Measurements from ENCODE around the gene ABCC10. TPM values are rescaled to one million over a fixed set of nuclear protein-coding genes. Genes with fewer than 3 reads are reported as not detected.
"Not testable (repeated sequence)": the region's sequence is repeated elsewhere in the genome, so short reads cannot be mapped to it uniquely, and the experiment has no call there.

Gene ABCC10, protein sequence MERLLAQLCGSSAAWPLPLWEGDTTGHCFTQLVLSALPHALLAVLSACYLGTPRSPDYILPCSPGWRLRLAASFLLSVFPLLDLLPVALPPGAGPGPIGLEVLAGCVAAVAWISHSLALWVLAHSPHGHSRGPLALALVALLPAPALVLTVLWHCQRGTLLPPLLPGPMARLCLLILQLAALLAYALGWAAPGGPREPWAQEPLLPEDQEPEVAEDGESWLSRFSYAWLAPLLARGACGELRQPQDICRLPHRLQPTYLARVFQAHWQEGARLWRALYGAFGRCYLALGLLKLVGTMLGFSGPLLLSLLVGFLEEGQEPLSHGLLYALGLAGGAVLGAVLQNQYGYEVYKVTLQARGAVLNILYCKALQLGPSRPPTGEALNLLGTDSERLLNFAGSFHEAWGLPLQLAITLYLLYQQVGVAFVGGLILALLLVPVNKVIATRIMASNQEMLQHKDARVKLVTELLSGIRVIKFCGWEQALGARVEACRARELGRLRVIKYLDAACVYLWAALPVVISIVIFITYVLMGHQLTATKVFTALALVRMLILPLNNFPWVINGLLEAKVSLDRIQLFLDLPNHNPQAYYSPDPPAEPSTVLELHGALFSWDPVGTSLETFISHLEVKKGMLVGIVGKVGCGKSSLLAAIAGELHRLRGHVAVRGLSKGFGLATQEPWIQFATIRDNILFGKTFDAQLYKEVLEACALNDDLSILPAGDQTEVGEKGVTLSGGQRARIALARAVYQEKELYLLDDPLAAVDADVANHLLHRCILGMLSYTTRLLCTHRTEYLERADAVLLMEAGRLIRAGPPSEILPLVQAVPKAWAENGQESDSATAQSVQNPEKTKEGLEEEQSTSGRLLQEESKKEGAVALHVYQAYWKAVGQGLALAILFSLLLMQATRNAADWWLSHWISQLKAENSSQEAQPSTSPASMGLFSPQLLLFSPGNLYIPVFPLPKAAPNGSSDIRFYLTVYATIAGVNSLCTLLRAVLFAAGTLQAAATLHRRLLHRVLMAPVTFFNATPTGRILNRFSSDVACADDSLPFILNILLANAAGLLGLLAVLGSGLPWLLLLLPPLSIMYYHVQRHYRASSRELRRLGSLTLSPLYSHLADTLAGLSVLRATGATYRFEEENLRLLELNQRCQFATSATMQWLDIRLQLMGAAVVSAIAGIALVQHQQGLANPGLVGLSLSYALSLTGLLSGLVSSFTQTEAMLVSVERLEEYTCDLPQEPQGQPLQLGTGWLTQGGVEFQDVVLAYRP (N-terminal part only)
- polyA plus RNA-seq (2011; rRNA removed): 10.6 and 27.8 TPM in 2 replicates
- 13.5 and 16.6 TPM in 2 replicates for polyA minus RNA-seq (2011; rRNA and poly(A)+ RNA removed)

DNA sequence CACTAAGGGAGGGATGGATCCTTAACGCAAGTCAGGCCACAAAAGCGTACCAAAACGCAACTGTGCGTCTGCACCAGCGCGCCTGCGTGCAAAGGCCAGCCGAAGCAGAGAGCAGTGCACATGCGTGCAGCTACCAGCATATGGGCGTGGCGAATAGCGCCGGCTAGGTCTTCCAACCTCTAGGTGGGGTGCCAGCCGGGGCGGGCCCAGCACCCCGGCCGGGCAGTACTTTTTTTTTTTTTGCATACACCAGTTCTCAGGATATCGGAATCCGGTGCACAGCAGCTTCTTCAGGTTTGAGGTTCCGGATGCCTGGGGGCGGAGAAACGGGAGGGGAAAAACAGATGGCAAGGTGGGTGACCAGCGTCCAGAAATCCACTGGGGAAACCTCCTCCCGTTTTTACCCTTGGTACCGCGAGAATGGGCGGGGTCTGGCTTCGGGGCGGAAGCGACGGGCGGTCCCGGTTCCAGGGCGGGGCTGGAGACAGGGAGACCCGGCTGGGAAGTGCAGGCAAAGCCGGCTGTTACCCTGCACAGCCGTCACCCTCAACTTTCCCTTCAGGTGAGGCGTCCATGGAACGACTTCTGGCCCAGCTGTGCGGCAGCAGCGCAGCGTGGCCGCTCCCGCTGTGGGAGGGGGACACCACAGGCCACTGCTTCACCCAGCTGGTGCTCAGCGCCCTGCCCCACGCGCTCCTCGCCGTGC, at the start of gene ABCC10:
Gene ABCC10, plus strand, starts transcription at position 136 of the 706 bp plus-strand sequence. Its CDS starts 438 bp downstream, at position 574.
- peak; percentile 69 for TF ChIP-seq CTCF (IDR thresholded peaks at IDR 0.05; ENCODE audit: insufficient read depth, low read depth, low read length)
- no peaks in the 10 kb centered on the region for H3K27me3 ChIP-seq (ENCODE audit: control insufficient read depth, insufficient read depth, low read length)
- H3K36me3 ChIP-seq (ENCODE audit: control insufficient read depth, insufficient read depth, low read length): peaks cover 4% of the 10 kb centered on the region
- CTCF ChIA-PET: interaction anchor here (0.8 to 1.1 kb wide), 2 partner anchors 38 to 52 kb away, joined by 3 read pairs; no protein-coding TSS in a partner anchor
- H3K4me3 ChIP-seq (ENCODE audit: low read depth, low read length): peak within 1 kb of the TSS; percentile 55
- peak; percentile 70 for DNase-seq (ENCODE audit: low read depth)
- POLR2A ChIA-PET: no interaction called here

DNA sequence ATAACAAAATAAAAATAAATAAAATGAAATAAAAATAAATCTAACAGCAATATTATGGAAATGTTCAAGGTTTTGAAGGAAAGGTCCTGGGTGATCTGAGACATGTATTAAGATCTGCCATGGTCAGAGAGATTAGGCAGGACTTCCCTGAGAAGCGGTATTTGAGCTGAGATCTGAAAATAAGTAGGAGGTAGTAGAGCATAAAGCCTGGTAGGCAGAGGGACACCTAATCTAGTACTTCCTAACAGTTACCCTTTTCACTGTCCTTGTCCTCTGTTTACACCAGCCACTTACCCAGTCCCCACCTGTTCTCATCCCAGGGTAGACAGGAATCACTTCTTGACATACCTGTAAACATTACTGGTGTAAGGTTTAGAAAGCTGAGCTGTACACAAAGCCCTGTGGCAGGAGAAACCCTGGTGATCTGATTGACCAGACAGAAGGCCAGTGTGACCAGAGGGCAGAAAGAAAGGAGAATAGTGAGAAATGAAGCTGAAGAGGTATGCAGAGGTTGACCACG, 49.6 kb upstream of the ABCC10 start:
- POLR2A ChIA-PET: interaction anchor here (0.6 kb wide), 1 partner anchor 489 kb away, joined by 9 read pairs; no protein-coding TSS in a partner anchor

DNA sequence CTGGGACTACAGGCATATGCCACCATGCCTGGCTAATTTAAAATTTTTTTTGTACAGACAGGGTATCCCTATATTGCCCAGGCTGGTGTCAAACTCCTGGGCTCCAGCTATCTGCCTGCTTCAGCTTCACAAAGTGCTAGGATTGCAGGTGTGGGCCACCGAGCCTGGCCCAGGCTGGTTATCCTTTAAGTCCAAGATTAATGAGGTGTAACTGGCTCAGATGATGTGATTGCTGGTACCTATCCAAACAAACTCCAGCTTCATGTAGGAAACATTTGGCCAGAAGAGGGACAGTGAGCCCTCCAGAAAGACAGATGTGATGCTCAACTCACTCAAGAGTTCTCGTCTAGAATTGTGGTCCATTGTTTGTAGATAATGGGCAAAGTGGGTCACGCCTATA, 48.7 kb upstream of the ABCC10 start:
- ChIA-PET CTCF (no interaction called here), POLR2A (interaction anchor here (0.6 kb wide), 1 partner anchor 490 kb away, joined by 9 read pairs; no protein-coding TSS in a partner anchor)
- Histone ChIP-seq H3K4me3 (ENCODE audit: low read depth, low read length) (no peak overlapping the region), H3K36me3 (ENCODE audit: control insufficient read depth, insufficient read depth, low read length) (no peaks in the 10 kb centered on the region), H3K27me3 (ENCODE audit: control insufficient read depth, insufficient read depth, low read length) (peaks cover 2% of the 10 kb centered on the region; the same call in 1 of the 2 replicates)
- DNase-seq (ENCODE audit: low read depth): no peak
- TF ChIP-seq CTCF (IDR thresholded peaks at IDR 0.05; ENCODE audit: insufficient read depth, low read depth, low read length): no peak

More for the DNA sequence above, 49.6 kb upstream of the ABCC10 start:
- H3K4me3 ChIP-seq (ENCODE audit: low read depth, low read length): no peak overlapping the region
- DNase-seq (ENCODE audit: low read depth): no peak
- H3K36me3 ChIP-seq (ENCODE audit: control insufficient read depth, insufficient read depth, low read length): no peaks in the 10 kb centered on the region
- peaks cover 2% of the 10 kb centered on the region; the same call in 1 of the 2 replicates for H3K27me3 ChIP-seq (ENCODE audit: control insufficient read depth, insufficient read depth, low read length)
- TF ChIP-seq CTCF (IDR thresholded peaks at IDR 0.05; ENCODE audit: insufficient read depth, low read depth, low read length): no peak
- CTCF ChIA-PET: interaction anchor here (0.7 kb wide), 1 partner anchor 16 kb away, joined by 3 read pairs; no protein-coding TSS in a partner anchor

GRCh38 chr6:43380858-43381257, 46.5 kb upstream of the ABCC10 start:
- CTCF ChIA-PET: interaction anchor here (0.6 to 2.2 kb wide), 2 partner anchors 11 to 121 kb away, joined by 3 to 9 read pairs; partner anchors contain the start of gene ZNF318
- H3K4me3 ChIP-seq (ENCODE audit: low read depth, low read length); DNase-seq (ENCODE audit: low read depth); H3K36me3 ChIP-seq (ENCODE audit: control insufficient read depth, insufficient read depth, low read length); H3K27me3 ChIP-seq (ENCODE audit: control insufficient read depth, insufficient read depth, low read length); POLR2A ChIA-PET: not testable (repeated sequence)

All from BJ (cell line).